ENCODE measurements around the gene RALGDS. TPM values are rescaled to one million over a fixed set of nuclear protein-coding genes. Genes with fewer than 3 reads are reported as not detected.
"Not testable (repeated sequence)": the region's sequence is repeated elsewhere in the genome, so short reads cannot be mapped to it uniquely, and the experiment has no call there.

RALGDS gene
- total RNA-seq, 1 experiment from 2014 or later, result 40.1 TPM

DNA sequence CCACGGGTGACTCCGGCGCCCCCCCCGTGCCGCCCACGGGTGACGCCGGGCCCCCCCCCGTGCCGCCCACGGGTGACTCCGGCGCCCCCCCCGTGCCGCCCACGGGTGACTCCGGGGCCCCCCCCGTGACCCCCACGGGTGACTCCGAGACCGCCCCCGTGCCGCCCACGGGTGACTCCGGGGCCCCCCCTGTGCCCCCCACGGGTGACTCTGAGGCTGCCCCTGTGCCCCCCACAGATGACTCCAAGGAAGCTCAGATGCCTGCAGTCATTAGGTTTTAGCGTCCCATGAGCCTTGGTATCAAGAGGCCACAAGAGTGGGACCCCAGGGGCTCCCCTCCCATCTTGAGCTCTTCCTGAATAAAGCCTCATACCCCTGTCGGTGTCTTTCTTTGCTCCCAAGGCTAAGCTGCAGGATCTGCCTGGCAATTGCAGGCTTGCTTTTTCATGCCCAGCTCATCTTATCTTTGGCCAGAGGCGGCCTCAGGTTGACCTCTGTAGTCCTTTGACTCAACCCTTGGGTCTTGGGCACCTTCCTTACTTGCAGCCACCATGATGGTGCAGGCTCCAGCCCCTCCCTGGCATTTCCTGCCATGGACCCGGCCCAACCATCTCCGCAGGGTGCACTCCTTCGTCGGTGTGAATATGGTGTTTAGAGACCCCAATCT lies 49.4 kb downstream of the RALGDS start:
- TF ChIP-seq, protein P1, sequence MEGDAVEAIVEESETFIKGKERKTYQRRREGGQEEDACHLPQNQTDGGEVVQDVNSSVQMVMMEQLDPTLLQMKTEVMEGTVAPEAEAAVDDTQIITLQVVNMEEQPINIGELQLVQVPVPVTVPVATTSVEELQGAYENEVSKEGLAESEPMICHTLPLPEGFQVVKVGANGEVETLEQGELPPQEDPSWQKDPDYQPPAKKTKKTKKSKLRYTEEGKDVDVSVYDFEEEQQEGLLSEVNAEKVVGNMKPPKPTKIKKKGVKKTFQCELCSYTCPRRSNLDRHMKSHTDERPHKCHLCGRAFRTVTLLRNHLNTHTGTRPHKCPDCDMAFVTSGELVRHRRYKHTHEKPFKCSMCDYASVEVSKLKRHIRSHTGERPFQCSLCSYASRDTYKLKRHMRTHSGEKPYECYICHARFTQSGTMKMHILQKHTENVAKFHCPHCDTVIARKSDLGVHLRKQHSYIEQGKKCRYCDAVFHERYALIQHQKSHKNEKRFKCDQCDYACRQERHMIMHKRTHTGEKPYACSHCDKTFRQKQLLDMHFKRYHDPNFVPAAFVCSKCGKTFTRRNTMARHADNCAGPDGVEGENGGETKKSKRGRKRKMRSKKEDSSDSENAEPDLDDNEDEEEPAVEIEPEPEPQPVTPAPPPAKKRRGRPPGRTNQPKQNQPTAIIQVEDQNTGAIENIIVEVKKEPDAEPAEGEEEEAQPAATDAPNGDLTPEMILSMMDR (conservative IDR thresholded peaks at IDR 0.05; ENCODE audit: low read depth, low read length), result no peak
- no peak for TF ChIP-seq EZH2 (IDR thresholded peaks at IDR 0.05; ENCODE audit: borderline replicate concordance, low read depth, low read length, poor library complexity, severe bottlenecking)
- CTCF ChIA-PET, result no interaction called here
- no peaks in the 10 kb centered on the region for H3K9me3 ChIP-seq (ENCODE audit: low read depth, low read length, poor library complexity, severe bottlenecking)
- H3K4me1 ChIP-seq (ENCODE audit: insufficient read depth, low read length, poor library complexity, severe bottlenecking), result no peaks in the 10 kb centered on the region
- intact Hi-C loops (cut with micrococcal nuclease; ENCODE audit: unreplicated experiment), result no loop called here
- no peak overlapping the region for H3K4me3 ChIP-seq (ENCODE audit: low read depth, low read length, poor library complexity, severe bottlenecking)
- no peaks in the 10 kb centered on the region for H3K27me3 ChIP-seq (replicated peaks; ENCODE audit: insufficient read depth, low read depth, low read length, poor library complexity)
- POLR2A ChIA-PET (ENCODE audit: low non-redundant PET), result no interaction called here
- no peak for DNase-seq (ENCODE audit: low spot score)
- no peaks in the 10 kb centered on the region for H3K36me3 ChIP-seq (ENCODE audit: insufficient read depth, low read length, poor library complexity, severe bottlenecking)
- no TSS peak for BruUV-seq (replicated peaks)
- no peak overlapping the region for H3K27ac ChIP-seq (ENCODE audit: low read depth, low read length, poor library complexity, severe bottlenecking)

DNA sequence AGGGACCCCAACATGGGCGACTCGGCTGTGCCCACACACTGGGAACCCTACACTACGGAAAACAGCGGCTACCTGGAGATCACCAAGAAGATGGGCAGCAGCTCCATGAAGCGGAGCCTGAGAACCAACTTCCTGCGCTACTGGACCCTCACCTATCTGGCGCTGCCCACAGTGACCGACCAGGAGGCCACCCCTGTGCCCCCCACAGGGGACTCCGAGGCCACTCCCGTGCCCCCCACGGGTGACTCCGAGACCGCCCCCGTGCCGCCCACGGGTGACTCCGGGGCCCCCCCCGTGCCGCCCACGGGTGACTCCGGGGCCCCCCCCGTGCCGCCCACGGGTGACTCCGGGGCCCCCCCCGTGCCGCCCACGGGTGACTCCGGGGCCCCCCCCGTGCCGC lies 50.1 kb downstream of the RALGDS start:
- H3K27ac ChIP-seq (ENCODE audit: low read depth, low read length, poor library complexity, severe bottlenecking); intact Hi-C loops (cut with micrococcal nuclease; ENCODE audit: unreplicated experiment); DNase-seq (ENCODE audit: low spot score); H3K27me3 ChIP-seq (replicated peaks; ENCODE audit: insufficient read depth, low read depth, low read length, poor library complexity); H3K9me3 ChIP-seq (ENCODE audit: low read depth, low read length, poor library complexity, severe bottlenecking); H3K36me3 ChIP-seq (ENCODE audit: insufficient read depth, low read length, poor library complexity, severe bottlenecking); H3K4me3 ChIP-seq (ENCODE audit: low read depth, low read length, poor library complexity, severe bottlenecking); CTCF ChIA-PET; H3K4me1 ChIP-seq (ENCODE audit: insufficient read depth, low read length, poor library complexity, severe bottlenecking); POLR2A ChIA-PET (ENCODE audit: low non-redundant PET); BruUV-seq (replicated peaks): not testable (repeated sequence)

DNA sequence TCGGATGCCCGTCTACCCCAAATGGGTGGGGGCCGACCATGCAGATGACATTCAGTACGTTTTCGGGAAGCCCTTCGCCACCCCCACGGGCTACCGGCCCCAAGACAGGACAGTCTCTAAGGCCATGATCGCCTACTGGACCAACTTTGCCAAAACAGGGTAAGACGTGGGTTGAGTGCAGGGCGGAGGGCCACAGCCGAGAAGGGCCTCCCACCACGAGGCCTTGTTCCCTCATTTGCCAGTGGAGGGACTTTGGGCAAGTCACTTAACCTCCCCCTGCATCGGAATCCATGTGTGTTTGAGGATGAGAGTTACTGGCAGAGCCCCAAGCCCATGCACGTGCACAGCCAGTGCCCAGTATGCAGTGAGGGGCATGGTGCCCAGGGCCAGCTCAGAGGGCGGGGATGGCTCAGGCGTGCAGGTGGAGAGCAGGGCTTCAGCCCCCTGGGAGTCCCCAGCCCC lies 50.5 kb downstream of the RALGDS start:
- CTCF ChIA-PET; intact Hi-C loops (cut with micrococcal nuclease; ENCODE audit: unreplicated experiment): not testable (repeated sequence)

DNA sequence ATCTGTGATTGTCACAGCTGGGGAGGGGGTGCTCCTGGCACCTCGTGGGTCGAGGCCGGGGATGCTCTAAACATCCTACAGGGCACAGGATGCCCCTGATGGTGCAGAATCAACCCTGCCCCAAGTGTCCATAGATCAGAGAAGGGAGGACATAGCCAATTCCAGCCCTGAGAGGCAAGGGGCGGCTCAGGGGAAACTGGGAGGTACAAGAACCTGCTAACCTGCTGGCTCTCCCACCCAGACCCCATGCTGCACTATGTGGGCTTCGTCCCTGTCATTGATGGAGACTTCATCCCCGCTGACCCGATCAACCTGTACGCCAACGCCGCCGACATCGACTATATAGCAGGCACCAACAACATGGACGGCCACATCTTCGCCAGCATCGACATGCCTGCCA lies 52.6 kb downstream of the RALGDS start:
- DNase-seq (ENCODE audit: low spot score); H3K4me3 ChIP-seq (ENCODE audit: low read depth, low read length, poor library complexity, severe bottlenecking); BruUV-seq (replicated peaks); H3K27me3 ChIP-seq (replicated peaks; ENCODE audit: insufficient read depth, low read depth, low read length, poor library complexity); H3K36me3 ChIP-seq (ENCODE audit: insufficient read depth, low read length, poor library complexity, severe bottlenecking); H3K27ac ChIP-seq (ENCODE audit: low read depth, low read length, poor library complexity, severe bottlenecking); POLR2A ChIA-PET (ENCODE audit: low non-redundant PET); H3K4me1 ChIP-seq (ENCODE audit: insufficient read depth, low read length, poor library complexity, severe bottlenecking); H3K9me3 ChIP-seq (ENCODE audit: low read depth, low read length, poor library complexity, severe bottlenecking); intact Hi-C loops (cut with micrococcal nuclease; ENCODE audit: unreplicated experiment); CTCF ChIA-PET: not testable (repeated sequence)

More for the DNA sequence above, 50.5 kb downstream of the RALGDS start:
- H3K36me3 ChIP-seq (ENCODE audit: insufficient read depth, low read length, poor library complexity, severe bottlenecking); H3K4me3 ChIP-seq (ENCODE audit: low read depth, low read length, poor library complexity, severe bottlenecking); BruUV-seq (replicated peaks); H3K27me3 ChIP-seq (replicated peaks; ENCODE audit: insufficient read depth, low read depth, low read length, poor library complexity); POLR2A ChIA-PET (ENCODE audit: low non-redundant PET); DNase-seq (ENCODE audit: low spot score); H3K27ac ChIP-seq (ENCODE audit: low read depth, low read length, poor library complexity, severe bottlenecking); H3K9me3 ChIP-seq (ENCODE audit: low read depth, low read length, poor library complexity, severe bottlenecking); H3K4me1 ChIP-seq (ENCODE audit: insufficient read depth, low read length, poor library complexity, severe bottlenecking): not testable (repeated sequence)

DNA sequence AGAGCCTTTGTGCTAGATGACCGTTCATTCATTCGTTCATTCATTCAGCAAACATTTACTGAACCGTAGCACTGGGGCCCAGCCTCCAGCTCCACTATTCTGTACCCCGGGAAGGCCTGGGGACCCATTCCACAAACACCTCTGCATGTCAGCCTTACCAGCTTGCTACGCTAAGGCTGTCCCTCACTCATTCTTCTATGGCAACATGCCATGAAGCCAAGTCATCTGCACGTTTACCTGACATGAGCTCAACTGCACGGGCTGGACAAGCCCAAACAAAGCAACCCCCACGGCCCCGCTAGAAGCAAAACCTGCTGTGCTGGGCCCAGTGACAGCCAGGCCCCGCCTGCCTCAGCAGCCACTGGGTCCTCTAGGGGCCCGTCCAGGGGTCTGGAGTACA lies 53.2 kb downstream of the RALGDS start:
- no peaks in the 10 kb centered on the region for H3K9me3 ChIP-seq (ENCODE audit: low read depth, low read length, poor library complexity, severe bottlenecking)
- no peak overlapping the region for H3K4me3 ChIP-seq (ENCODE audit: low read depth, low read length, poor library complexity, severe bottlenecking)
- TF ChIP-seq, protein P1 (conservative IDR thresholded peaks at IDR 0.05; ENCODE audit: low read depth, low read length), result no peak
- TF ChIP-seq EZH2 (IDR thresholded peaks at IDR 0.05; ENCODE audit: borderline replicate concordance, low read depth, low read length, poor library complexity, severe bottlenecking), result no peak
- no peak overlapping the region for H3K27ac ChIP-seq (ENCODE audit: low read depth, low read length, poor library complexity, severe bottlenecking)
- DNase-seq (ENCODE audit: low spot score), result no peak
- CTCF ChIA-PET, result no interaction called here
- H3K4me1 ChIP-seq (ENCODE audit: insufficient read depth, low read length, poor library complexity, severe bottlenecking), result no peaks in the 10 kb centered on the region
- intact Hi-C loops (cut with micrococcal nuclease; ENCODE audit: unreplicated experiment), result no loop called here
- no TSS peak for BruUV-seq (replicated peaks)
- H3K27me3 ChIP-seq (replicated peaks; ENCODE audit: insufficient read depth, low read depth, low read length, poor library complexity), result no peaks in the 10 kb centered on the region
- POLR2A ChIA-PET (ENCODE audit: low non-redundant PET), result no interaction called here
- H3K36me3 ChIP-seq (ENCODE audit: insufficient read depth, low read length, poor library complexity, severe bottlenecking), result no peaks in the 10 kb centered on the region

Data from A673 (cell line).